G401 (cell line): ENCODE results near the gene AFP. TPM values are rescaled to one million over a fixed set of nuclear protein-coding genes. Genes with fewer than 3 reads are reported as not detected.
"Not testable (repeated sequence)": the region's sequence is repeated elsewhere in the genome, so short reads cannot be mapped to it uniquely, and the experiment has no call there.

Experiments
- DNase-seq: peaks from one replicate; pipeline ENCODE4 v3.0.0-alpha.2; 2015; ENCODE audit warnings: low spot score
- in situ Hi-C: cut with HindIII; loops from 2 replicates; pipeline ENCODE4 v1.10.0; 2016; ENCODE audit warnings: low sequenced_read_pairs, mixed read lengths
- total RNA-seq: library from RNA; depleted of rRNA; stranded (reverse); fragments of >200 nt; shearing (Covaris generic); gene quantifications from 2 replicates; pipeline ENCODE4 v1.2.3, GENCODE V29; 2014; rRNA removed

AFP gene
- not detected in 2 replicates for total RNA-seq

DNA sequence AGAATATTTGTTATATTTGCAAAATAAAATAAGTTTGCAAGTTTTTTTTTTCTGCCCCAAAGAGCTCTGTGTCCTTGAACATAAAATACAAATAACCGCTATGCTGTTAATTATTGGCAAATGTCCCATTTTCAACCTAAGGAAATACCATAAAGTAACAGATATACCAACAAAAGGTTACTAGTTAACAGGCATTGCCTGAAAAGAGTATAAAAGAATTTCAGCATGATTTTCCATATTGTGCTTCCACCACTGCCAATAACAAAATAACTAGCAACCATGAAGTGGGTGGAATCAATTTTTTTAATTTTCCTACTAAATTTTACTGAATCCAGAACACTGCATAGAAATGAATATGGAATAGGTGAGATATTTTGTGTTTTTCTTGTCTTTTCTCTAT is at the start of gene AFP:
AFP (plus strand) TSS at position 238 of the 400 bp plus-strand sequence; CDS start at position 280, 42 bp downstream.
- DNase-seq = no peak
- in situ Hi-C loops = no loop called here

- DNase-seq = no peak
- in situ Hi-C loops = no loop called here
Measured at GRCh38 chr4:73387552-73387951, 48.5 kb upstream of the AFP start.

DNA sequence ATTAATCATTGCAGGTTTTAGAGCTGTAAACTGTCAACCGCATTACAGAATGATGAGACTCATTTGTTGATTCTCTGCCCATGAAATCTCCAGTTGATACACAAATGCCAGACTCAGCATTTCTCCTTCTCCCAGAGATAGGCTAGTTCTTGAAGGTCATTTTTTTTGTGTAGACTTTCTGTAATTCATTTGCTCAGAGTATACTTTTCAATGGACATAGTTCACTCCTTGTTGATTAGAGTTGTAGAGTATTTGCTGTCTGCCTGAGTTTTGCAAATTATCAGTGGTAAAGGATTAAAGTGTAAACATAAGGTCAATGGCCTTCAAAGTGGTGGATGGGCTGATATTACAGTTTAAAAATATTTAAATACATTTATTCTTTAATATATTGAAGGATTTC is 47.1 kb upstream of the AFP start:
- DNase-seq = no peak
- in situ Hi-C loops = no loop called here

GRCh38 chr4:73389663-73390062 is 46.4 kb upstream of the AFP start:
- DNase-seq, in situ Hi-C loops: not testable (repeated sequence)

DNA sequence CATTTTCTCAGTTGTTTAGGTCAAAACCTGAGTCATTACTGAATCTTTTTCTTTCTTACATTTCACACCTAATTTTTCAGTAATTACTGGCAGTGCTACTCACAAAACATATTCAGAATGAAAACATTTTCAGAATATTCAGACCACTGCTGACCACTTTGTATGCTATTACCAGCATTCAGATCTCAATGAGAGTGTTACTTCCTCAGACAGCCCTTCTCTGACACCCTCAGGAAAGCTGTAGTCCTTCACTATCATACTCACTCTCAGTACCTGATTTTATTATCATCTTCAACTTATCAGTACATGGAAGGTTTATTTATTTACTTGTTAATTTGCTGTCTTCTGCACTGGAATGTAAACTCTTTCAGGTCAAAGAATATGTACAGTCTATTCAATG is 44.2 kb upstream of the AFP start:
- no peak for DNase-seq
- in situ Hi-C loops = no loop called here

DNA sequence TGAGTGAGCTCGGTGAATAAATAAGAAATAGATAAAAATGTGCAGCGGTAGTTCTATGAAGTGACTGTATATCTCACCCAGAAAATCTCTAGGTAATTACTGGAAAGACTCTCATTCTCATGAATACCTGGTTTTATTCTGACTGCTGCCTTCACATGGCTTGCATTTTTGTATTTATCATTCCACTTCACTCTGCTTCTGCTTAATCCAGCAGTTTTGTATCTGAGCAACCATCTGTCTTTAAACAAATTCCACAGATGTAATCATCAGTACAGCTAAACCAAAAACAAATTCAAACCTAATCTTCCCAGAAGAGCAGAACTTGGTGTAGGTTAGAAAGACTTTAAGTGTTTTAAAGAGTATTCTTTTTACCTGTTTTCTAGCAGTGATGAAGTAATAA is 43.1 kb upstream of the AFP start:
- in situ Hi-C loops = no loop called here
- DNase-seq = no peak

- in situ Hi-C loops = no loop called here
- no peak for DNase-seq
Measured at GRCh38 chr4:73396304-73396703, 39.7 kb upstream of the AFP start.

DNA sequence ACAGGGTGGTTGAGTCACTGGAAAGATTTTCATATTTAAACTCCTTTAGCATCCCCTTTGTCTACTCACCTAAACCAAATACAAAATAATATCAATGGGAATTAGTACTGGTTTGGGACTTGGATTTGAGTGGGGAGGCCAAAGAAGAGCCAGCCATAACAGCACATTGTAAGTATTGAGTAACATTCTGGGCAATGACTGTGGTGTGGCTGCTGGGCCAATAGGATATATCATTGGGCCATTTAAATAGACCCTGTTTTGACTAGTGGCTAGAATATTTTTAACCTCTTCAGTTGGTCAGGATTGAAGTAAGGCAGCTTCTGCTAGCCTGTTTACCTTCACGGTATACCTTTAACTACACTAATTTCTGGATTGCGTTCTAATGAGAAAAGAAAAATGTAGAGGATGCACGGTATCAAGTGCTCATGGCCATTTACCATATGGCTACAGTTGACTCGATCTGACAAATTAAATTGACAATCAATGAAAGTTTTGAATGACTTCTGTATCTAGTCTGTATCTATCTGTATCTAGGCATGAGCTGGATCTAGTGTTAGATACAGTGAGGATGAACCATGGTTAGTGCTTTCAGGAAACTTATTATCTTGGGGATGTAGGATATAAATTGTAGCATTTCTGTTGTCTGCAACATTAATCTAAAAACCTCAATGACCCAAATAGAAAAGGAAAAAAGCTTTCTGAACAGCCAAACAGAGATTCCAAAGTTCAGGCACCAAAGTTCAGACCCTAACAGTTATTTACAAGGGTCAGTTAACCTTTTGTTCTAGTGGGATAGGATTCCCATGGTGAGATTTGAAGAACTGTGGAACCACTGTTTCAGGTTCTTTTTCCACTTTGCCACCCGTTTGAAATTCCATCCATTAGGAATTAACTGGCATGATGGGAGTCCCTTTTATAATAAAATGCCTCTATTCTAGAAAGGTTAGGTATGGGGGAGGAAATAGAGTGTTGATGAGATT is 38.7 kb upstream of the AFP start:
- no peak for DNase-seq
- in situ Hi-C loops = no loop called here

- in situ Hi-C loops = no loop called here
- no peak for DNase-seq
Measured at GRCh38 chr4:73401412-73401811, 34.6 kb upstream of the AFP start.

GRCh38 chr4:73404042-73404441 is 32.0 kb upstream of the AFP start, which contains the start of gene ALB:
Gene ALB, plus strand, starts transcription at chr4:73404287. Its CDS starts 41 bp downstream, at chr4:73404328.
- DNase-seq = no peak
- in situ Hi-C loops = no loop called here

DNA sequence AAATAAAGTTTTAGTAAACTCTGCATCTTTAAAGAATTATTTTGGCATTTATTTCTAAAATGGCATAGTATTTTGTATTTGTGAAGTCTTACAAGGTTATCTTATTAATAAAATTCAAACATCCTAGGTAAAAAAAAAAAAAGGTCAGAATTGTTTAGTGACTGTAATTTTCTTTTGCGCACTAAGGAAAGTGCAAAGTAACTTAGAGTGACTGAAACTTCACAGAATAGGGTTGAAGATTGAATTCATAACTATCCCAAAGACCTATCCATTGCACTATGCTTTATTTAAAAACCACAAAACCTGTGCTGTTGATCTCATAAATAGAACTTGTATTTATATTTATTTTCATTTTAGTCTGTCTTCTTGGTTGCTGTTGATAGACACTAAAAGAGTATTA is 31.6 kb upstream of the AFP start:
- in situ Hi-C loops = no loop called here
- no peak for DNase-seq

- DNase-seq = no peak
- in situ Hi-C loops = no loop called here
Measured at GRCh38 chr4:73405138-73405537, 30.9 kb upstream of the AFP start.

DNA sequence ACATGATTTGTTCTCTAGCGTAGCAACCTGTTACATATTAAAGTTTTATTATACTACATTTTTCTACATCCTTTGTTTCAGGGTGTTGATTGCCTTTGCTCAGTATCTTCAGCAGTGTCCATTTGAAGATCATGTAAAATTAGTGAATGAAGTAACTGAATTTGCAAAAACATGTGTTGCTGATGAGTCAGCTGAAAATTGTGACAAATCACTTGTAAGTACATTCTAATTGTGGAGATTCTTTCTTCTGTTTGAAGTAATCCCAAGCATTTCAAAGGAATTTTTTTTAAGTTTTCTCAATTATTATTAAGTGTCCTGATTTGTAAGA is 29.5 kb upstream of the AFP start:
- in situ Hi-C loops = no loop called here
- DNase-seq = no peak

DNA sequence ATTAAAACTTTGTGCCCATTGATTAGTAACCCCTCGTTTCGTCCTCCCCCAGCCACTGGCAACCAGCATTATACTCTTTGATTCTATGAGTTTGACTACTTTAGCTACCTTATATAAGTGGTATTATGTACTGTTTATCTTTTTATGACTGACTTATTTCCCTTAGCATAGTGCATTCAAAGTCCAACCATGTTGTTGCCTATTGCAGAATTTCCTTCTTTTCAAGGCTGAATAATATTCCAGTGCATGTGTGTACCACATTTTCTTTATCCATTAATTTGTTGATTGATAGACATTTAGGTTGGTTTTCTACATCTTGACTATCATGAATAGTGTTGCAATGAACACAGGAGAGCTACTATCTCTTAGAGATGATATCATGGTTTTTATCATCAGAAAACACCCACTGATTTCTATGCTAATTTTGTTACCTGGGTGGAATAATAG is 28.8 kb upstream of the AFP start:
- in situ Hi-C loops = no loop called here
- DNase-seq = no peak

DNA sequence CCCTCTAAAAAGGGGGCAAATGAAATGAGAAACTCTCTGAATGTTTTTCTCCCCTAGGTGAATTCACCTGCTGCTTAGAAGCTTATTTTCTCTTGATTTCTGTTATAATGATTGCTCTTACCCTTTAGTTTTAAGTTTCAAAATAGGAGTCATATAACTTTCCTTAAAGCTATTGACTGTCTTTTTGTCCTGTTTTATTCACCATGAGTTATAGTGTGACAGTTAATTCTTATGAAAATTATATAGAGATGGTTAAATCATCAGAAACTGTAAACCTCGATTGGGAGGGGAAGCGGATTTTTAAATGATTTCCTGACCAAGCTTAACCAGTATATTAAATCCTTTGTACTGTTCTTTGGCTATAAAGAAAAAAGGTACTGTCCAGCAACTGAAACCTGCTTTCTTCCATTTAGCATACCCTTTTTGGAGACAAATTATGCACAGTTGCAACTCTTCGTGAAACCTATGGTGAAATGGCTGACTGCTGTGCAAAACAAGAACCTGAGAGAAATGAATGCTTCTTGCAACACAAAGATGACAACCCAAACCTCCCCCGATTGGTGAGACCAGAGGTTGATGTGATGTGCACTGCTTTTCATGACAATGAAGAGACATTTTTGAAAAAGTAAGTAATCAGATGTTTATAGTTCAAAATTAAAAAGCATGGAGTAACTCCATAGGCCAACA is 27.7 kb upstream of the AFP start:
- in situ Hi-C loops = no loop called here
- no peak for DNase-seq

- in situ Hi-C loops = no loop called here
Measured at GRCh38 chr4:73409012-73409862, 26.8 kb upstream of the AFP start.

DNA sequence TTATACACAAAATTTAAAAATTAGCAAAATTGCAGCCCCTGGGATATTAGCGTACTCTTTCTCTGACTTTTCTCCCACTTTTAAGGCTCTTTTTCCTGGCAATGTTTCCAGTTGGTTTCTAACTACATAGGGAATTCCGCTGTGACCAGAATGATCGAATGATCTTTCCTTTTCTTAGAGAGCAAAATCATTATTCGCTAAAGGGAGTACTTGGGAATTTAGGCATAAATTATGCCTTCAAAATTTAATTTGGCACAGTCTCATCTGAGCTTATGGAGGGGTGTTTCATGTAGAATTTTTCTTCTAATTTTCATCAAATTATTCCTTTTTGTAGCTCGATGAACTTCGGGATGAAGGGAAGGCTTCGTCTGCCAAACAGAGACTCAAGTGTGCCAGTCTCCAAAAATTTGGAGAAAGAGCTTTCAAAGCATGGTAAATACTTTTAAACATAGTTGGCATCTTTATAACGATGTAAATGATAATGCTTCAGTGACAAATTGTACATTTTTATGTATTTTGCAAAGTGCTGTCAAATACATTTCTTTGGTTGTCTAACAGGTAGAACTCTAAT is 26.0 kb upstream of the AFP start:
- in situ Hi-C loops = no loop called here
- no peak for DNase-seq

More at GRCh38 chr4:73409012-73409862, 26.8 kb upstream of the AFP start:
- no peak for DNase-seq

- no peak for DNase-seq
- in situ Hi-C loops = no loop called here
Measured at GRCh38 chr4:73410916-73411730, 24.9 kb upstream of the AFP start.
